Caco-2 (cell line): ENCODE data around the gene CAPN2. TPM values are rescaled to one million over a fixed set of nuclear protein-coding genes. Genes with fewer than 3 reads are reported as not detected.

Experiments
- BruUV-seq: library from RNA; stranded (reverse); fragments of 400-500 nt; replicated peaks from 2 replicates; lab custom pipeline; 2021; lab: Mats Ljungman, UMichigan
- CTCF ChIA-PET: fragments of 300-600 bp; sonication (Branson Sonifier 250); formaldehyde crosslinking; loops from one replicate; lab custom pipeline; 2022; ENCODE audit warnings: antibody characterized with exemption; lab: Charles Lee
- POLR2A ChIA-PET: fragments of 300-600 bp; sonication (Branson Sonifier 250); formaldehyde crosslinking; loops from one replicate; lab custom pipeline; 2022; ENCODE audit warnings: antibody characterized with exemption; lab: Charles Lee
- DNase-seq, 2 experiments: peaks; one replicate each; pipeline versions ENCODE4 v3.0.0 to v3.0.0-alpha.2; 2020 to 2022
- H3K27me3 ChIP-seq: replicated peaks from 2 replicates; pipeline ENCODE4 v1.6.0; 2011; ENCODE audit warnings: low read length; ENCODE audit not compliant: control insufficient read depth, insufficient read depth
- H3K36me3 ChIP-seq: 2 replicates; pipeline ENCODE4 v1.5.1; 2011; ENCODE audit warnings: low read length; ENCODE audit not compliant: control insufficient read depth, insufficient read depth
- H3K4me1 ChIP-seq: fragments of 250-450 bp; sonication (Bioruptor Pico); 2 replicates; pipeline ENCODE4 v1.5.1; 2020; ENCODE audit warnings: mild to moderate bottlenecking
- H3K4me3 ChIP-seq: 2 replicates; pipeline ENCODE4 v1.5.1; 2011; ENCODE audit warnings: low read depth, mild to moderate bottlenecking, control low read depth, low read length
- H3K9me3 ChIP-seq: fragments of 250-450 bp; sonication (Bioruptor Pico); 2 replicates; pipeline ENCODE4 v1.5.1; 2020; ENCODE audit warnings: mild to moderate bottlenecking, moderate library complexity
- H3K27ac Mint-ChIP-seq: one replicate; pipeline ENCODE4 v1.8.0; 2022; ENCODE audit warnings: mixed read lengths; ENCODE audit not compliant: unreplicated experiment
- H3K27me3 Mint-ChIP-seq: one replicate; pipeline ENCODE4 v1.8.0; 2022; ENCODE audit warnings: mixed read lengths; ENCODE audit not compliant: insufficient read depth, unreplicated experiment
- H3K36me3 Mint-ChIP-seq: one replicate; pipeline ENCODE4 v1.8.0; 2022; ENCODE audit warnings: mild to moderate bottlenecking, mixed read lengths; ENCODE audit not compliant: insufficient read depth, unreplicated experiment
- H3K4me1 Mint-ChIP-seq: one replicate; pipeline ENCODE4 v1.8.0; 2022; ENCODE audit warnings: low read depth, mixed read lengths; ENCODE audit not compliant: unreplicated experiment
- H3K4me3 Mint-ChIP-seq: one replicate; pipeline ENCODE4 v1.8.0; 2022; ENCODE audit warnings: mild to moderate bottlenecking, moderate library complexity, mixed read lengths; ENCODE audit not compliant: unreplicated experiment
- H3K9me3 Mint-ChIP-seq: one replicate; pipeline ENCODE4 v1.8.0; 2022; ENCODE audit warnings: mixed read lengths; ENCODE audit not compliant: unreplicated experiment
- CTCF ChIP-seq, 2 experiments: fragments of 200-600 bp in 1 of 2; IDR thresholded peaks; 1 replicate in 1 of 2; 2 replicates in 1 of 2; pipeline versions ENCODE4 v1.5.1 to v1.8.0; 2011 to 2022; ENCODE audit warnings: antibody characterized with exemption in 1 of 2, control low read depth in 1 of 2, inconsistent platforms in 1 of 2, low read depth in 1 of 2, low read length in 1 of 2, mild to moderate bottlenecking in 1 of 2, moderate library complexity in 1 of 2; ENCODE audit not compliant: insufficient read depth in 1 of 2, severe bottlenecking in 1 of 2, unreplicated experiment in 1 of 2
- intact Hi-C: fragments of 100-400 bp; cut with micrococcal nuclease; formaldehyde crosslinking; loops from one replicate; pipeline ENCODE4 v1.10.0; 2022; ENCODE audit not compliant: unreplicated experiment
- total RNA-seq: library from RNA; stranded (reverse); gene quantifications from 2 replicates; pipeline ENCODE4 v1.2.3, GENCODE V29; 2022

Gene CAPN2
- total RNA-seq, 1 experiment from 2014 or later = 157 TPM

GRCh38 chr1:223750730-223751570 is 38.6 kb downstream of the CAPN2 start:
- no TSS peak for BruUV-seq
- peaks cover 7% of the 10 kb centered on the region for H3K36me3 ChIP-seq
- no peak for TF ChIP-seq CTCF (IDR thresholded peaks at IDR 0.05; ENCODE audit: insufficient read depth in 1 of 2, low read depth in 1 of 2, low read length in 1 of 2, severe bottlenecking in 1 of 2, unreplicated experiment in 1 of 2)
- Mint-ChIP-seq H3K27ac (no peak overlapping the region), H3K36me3 (peaks cover 70% of the 10 kb centered on the region), H3K9me3 (no peaks in the 10 kb centered on the region), H3K27me3 (no peaks in the 10 kb centered on the region), H3K4me1 (peaks cover 23% of the 10 kb centered on the region), H3K4me3 (no peak overlapping the region)
- no peaks in the 10 kb centered on the region for H3K27me3 ChIP-seq
- intact Hi-C loops = no loop called here
- H3K4me3 ChIP-seq = no peak overlapping the region
- H3K4me1 ChIP-seq = no peaks in the 10 kb centered on the region
- POLR2A ChIA-PET = no interaction called here
- no peak for DNase-seq
- H3K9me3 ChIP-seq = no peaks in the 10 kb centered on the region
- CTCF ChIA-PET = interaction anchor here (1.1 kb wide), 1 partner anchor 9 kb away, joined by 3 read pairs; no protein-coding TSS in a partner anchor

DNA sequence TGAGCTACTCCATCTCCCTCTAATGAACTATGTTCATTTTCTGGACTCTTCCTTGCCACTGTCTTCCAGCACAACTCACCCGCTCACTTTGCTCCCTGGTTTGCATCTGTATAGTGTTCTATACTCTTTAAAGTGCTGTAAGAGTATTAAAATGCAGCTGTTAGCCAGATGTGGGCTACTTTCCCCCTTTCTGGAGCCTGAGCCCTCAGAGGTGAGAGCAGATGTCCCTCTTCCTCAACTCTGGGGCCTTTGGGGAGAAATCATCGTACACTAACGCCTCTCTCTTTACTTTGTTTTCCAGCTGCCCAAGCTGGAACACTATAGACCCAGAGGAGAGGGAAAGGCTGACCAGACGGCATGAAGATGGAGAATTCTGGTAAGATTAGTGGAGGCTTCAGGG is 39.4 kb downstream of the CAPN2 start:
- H3K4me1 Mint-ChIP-seq = peaks cover 23% of the 10 kb centered on the region
- no peak overlapping the region for H3K4me3 Mint-ChIP-seq
- no peaks in the 10 kb centered on the region for H3K4me1 ChIP-seq
- H3K9me3 Mint-ChIP-seq = no peaks in the 10 kb centered on the region
- no peaks in the 10 kb centered on the region for H3K9me3 ChIP-seq
- no TSS peak for BruUV-seq
- ChIA-PET POLR2A (no interaction called here), CTCF (interaction anchor here (1.1 kb wide), 1 partner anchor 9 kb away, joined by 3 read pairs; no protein-coding TSS in a partner anchor)
- no peak for TF ChIP-seq CTCF (IDR thresholded peaks at IDR 0.05; ENCODE audit: insufficient read depth in 1 of 2, low read depth in 1 of 2, low read length in 1 of 2, severe bottlenecking in 1 of 2, unreplicated experiment in 1 of 2)
- H3K4me3 ChIP-seq = no peak overlapping the region
- intact Hi-C loops = no loop called here
- peaks cover 71% of the 10 kb centered on the region for H3K36me3 Mint-ChIP-seq
- DNase-seq = no peak
- H3K27ac Mint-ChIP-seq = no peak overlapping the region
- no peaks in the 10 kb centered on the region for H3K27me3 Mint-ChIP-seq
- H3K27me3 ChIP-seq = no peaks in the 10 kb centered on the region
- H3K36me3 ChIP-seq = peaks cover 7% of the 10 kb centered on the region

GRCh38 chr1:223752721-223753515 is 40.6 kb downstream of the CAPN2 start:
- no peaks in the 10 kb centered on the region for H3K27me3 ChIP-seq
- Mint-ChIP-seq H3K36me3 (peaks cover 73% of the 10 kb centered on the region), H3K9me3 (no peaks in the 10 kb centered on the region), H3K27me3 (no peaks in the 10 kb centered on the region), H3K4me3 (no peak overlapping the region), H3K4me1 (peaks cover 23% of the 10 kb centered on the region), H3K27ac (no peak overlapping the region)
- H3K36me3 ChIP-seq = peaks cover 7% of the 10 kb centered on the region
- intact Hi-C loops = no loop called here
- no peak for TF ChIP-seq CTCF (IDR thresholded peaks at IDR 0.05; ENCODE audit: insufficient read depth in 1 of 2, low read depth in 1 of 2, low read length in 1 of 2, severe bottlenecking in 1 of 2, unreplicated experiment in 1 of 2)
- no peak for DNase-seq
- BruUV-seq = no TSS peak
- no peaks in the 10 kb centered on the region for H3K9me3 ChIP-seq
- CTCF ChIA-PET = interaction anchor here (0.6 kb wide), 1 partner anchor 403 kb away, joined by 4 read pairs; no protein-coding TSS in a partner anchor
- POLR2A ChIA-PET = interaction anchor here (0.5 kb wide), 1 partner anchor 24 kb away, joined by 3 read pairs; no protein-coding TSS in a partner anchor
- H3K4me1 ChIP-seq = no peaks in the 10 kb centered on the region
- no peak overlapping the region for H3K4me3 ChIP-seq
